ENCODE results near the gene PTPRK.

Gene PTPRK

DNA sequence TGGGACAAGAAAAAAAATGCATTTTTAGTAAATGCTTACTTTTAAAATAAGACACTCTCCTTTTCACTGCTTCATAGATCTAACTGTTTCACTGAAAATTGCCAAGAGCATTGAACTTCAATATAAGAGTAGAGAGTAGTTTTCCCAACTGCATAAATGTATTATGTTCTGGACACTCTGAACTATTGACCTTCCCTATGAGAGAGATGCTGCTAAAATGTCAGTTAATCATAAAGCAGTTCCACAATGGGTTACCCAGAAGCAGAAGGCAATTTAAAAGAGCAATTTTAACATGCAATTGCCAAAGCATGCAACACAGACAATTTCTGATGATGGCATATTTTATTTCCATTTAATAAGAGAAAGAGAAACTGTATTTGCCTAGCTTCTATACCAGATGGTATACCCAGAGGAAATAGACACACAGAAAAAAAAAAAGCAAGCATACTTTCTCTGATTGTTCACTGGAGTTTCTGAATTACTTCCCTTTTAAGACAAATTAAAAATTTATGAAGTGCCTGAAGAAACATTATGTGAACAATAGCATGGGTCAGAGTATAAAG, 340.4 kb downstream of the PTPRK start:
- no peak overlapping the region for H3K4me3 ChIP-seq (ENCODE audit: low read depth, low read length)
- peaks cover 5% of the 10 kb centered on the region for H3K4me1 ChIP-seq (ENCODE audit: control insufficient read depth, insufficient read depth, low read length)
- no peaks in the 10 kb centered on the region for H3K9me3 ChIP-seq (ENCODE audit: control insufficient read depth, insufficient read depth, low read length)
- H3K9ac ChIP-seq (ENCODE audit: low read depth, low read length): no peak overlapping the region
- peaks cover 12% of the 10 kb centered on the region for H3K36me3 ChIP-seq (ENCODE audit: control insufficient read depth, insufficient read depth, low read length)
- H3K27me3 ChIP-seq (ENCODE audit: control insufficient read depth, insufficient read depth, low read length): no peaks in the 10 kb centered on the region
- no peak overlapping the region for H3K27ac ChIP-seq (ENCODE audit: low read depth, low read length)

GRCh38 chr6:128174724-128175123, 345.7 kb downstream of the PTPRK start:
- Histone ChIP-seq H3K36me3 (ENCODE audit: control insufficient read depth, insufficient read depth, low read length) (no peaks in the 10 kb centered on the region), H3K4me3 (ENCODE audit: low read depth, low read length) (no peak overlapping the region), H3K9ac (ENCODE audit: low read depth, low read length) (no peak overlapping the region), H3K4me1 (ENCODE audit: control insufficient read depth, insufficient read depth, low read length) (peaks cover 5% of the 10 kb centered on the region), H3K9me3 (ENCODE audit: control insufficient read depth, insufficient read depth, low read length) (no peaks in the 10 kb centered on the region), H3K27me3 (ENCODE audit: control insufficient read depth, insufficient read depth, low read length) (no peaks in the 10 kb centered on the region), H3K27ac (ENCODE audit: low read depth, low read length) (no peak overlapping the region)

DNA sequence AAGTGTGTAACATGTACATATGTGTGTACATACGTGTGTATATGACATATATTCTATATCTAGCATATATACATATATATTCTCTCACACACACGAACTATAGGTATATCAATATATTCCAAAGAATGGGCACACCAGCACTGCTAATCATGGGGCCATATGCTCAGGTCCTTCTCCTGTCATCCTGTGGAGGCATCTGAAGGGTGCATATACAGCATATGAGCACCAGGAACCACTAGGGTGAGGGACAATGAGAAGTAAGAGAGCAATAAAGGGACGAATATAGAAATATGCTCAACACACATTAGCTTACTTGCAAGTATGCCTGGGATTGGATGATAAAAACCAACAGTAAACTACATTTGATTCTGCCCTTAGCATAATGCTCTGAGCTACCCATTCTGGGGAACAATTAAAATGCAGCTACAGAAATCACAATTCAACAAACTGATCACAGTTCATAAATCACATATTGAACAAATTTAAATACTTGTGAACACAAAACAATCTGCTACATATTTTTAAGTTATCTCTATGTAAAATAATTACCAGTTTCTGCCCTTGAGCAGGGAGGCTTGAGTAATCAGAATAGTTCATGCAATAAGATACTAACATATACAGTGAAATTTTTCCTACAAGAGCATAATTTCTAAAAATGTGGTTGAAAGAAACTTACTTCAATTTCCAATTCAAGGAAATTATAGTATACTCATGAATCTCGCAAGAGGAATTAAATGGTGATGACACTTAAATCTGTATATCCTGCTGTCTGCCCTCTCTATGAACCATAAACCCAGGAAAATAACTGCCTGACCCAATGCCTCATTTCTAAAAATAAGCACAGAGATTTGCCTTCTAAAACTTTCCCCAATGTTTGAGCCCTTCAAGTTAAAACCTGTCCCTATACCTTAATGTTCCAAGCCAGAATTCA, 347.4 kb downstream of the PTPRK start:
- H3K4me1 ChIP-seq (ENCODE audit: control insufficient read depth, insufficient read depth, low read length): peaks cover 5% of the 10 kb centered on the region
- no peak overlapping the region for H3K27ac ChIP-seq (ENCODE audit: low read depth, low read length)
- H3K9me3 ChIP-seq (ENCODE audit: control insufficient read depth, insufficient read depth, low read length): no peaks in the 10 kb centered on the region
- H3K9ac ChIP-seq (ENCODE audit: low read depth, low read length): no peak overlapping the region
- H3K27me3 ChIP-seq (ENCODE audit: control insufficient read depth, insufficient read depth, low read length): no peaks in the 10 kb centered on the region
- no peak overlapping the region for H3K4me3 ChIP-seq (ENCODE audit: low read depth, low read length)
- H3K36me3 ChIP-seq (ENCODE audit: control insufficient read depth, insufficient read depth, low read length): no peaks in the 10 kb centered on the region

DNA sequence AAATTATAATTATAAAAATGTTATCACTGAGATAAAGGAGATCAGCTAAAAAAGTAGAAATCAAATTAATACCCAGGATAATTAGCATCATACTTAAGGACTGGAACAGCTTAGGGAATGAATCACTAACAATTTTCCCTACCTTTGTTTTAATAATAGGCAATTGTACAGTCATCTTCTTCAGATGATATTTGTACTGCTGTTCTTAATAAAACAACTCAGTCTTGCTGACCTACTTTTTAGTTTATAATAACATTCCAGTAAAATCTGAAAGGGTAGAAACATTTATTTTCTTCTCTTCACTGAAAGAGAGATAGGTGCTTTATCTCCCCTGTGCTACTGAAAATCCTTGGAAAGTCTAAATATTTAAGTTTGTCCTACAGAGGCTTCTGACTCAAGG, 348.3 kb downstream of the PTPRK start:
- H3K36me3 ChIP-seq (ENCODE audit: control insufficient read depth, insufficient read depth, low read length): no peaks in the 10 kb centered on the region
- no peak overlapping the region for H3K9ac ChIP-seq (ENCODE audit: low read depth, low read length)
- H3K27me3 ChIP-seq (ENCODE audit: control insufficient read depth, insufficient read depth, low read length): no peaks in the 10 kb centered on the region
- peaks cover under 1% of the 10 kb centered on the region; the same call in 1 of the 2 replicates for H3K4me1 ChIP-seq (ENCODE audit: control insufficient read depth, insufficient read depth, low read length)
- H3K9me3 ChIP-seq (ENCODE audit: control insufficient read depth, insufficient read depth, low read length): no peaks in the 10 kb centered on the region
- no peak overlapping the region for H3K4me3 ChIP-seq (ENCODE audit: low read depth, low read length)
- no peak overlapping the region for H3K27ac ChIP-seq (ENCODE audit: low read depth, low read length)

DNA sequence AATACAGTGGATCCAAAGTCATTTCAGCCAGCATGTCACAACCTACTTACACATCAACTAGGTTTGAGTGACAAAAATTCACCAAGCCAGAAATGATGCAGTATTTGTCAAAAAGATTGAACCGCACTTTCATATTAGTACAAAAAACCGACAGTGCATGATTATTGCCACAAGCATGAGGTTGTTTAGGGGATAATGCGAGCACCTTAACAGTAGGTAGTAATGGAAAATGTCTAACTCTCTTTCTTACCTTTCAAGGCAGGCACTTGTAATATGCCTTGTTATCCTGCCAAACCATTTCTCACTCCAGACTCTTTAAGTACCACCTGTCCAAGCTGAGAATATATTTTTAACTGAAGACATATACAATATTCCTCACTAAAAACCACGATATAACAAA, 349.2 kb downstream of the PTPRK start:
- H3K36me3 ChIP-seq (ENCODE audit: control insufficient read depth, insufficient read depth, low read length): no peaks in the 10 kb centered on the region
- H3K27me3 ChIP-seq (ENCODE audit: control insufficient read depth, insufficient read depth, low read length): no peaks in the 10 kb centered on the region
- no peak overlapping the region for H3K4me3 ChIP-seq (ENCODE audit: low read depth, low read length)
- H3K9ac ChIP-seq (ENCODE audit: low read depth, low read length): no peak overlapping the region
- no peaks in the 10 kb centered on the region for H3K4me1 ChIP-seq (ENCODE audit: control insufficient read depth, insufficient read depth, low read length)
- H3K27ac ChIP-seq (ENCODE audit: low read depth, low read length): no peak overlapping the region
- no peaks in the 10 kb centered on the region for H3K9me3 ChIP-seq (ENCODE audit: control insufficient read depth, insufficient read depth, low read length)

DNA sequence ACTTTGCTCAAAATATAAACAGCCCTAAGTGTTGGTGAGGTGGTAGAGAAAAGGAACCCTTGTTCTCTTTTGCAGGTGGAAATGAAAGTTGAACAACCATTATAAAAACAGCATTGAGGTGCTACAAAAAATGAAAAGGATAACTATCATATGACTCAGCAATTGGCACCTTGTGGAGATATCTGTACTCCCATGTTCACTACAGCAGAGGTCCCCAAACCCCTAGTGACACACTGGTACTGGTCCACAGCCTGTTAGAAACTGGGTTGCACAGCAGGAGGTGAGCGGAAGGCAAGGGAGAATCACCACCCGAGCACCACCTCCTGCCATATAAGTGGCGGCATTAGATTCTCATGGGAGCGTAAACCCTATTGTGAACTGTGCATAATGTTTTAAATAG, 352.2 kb downstream of the PTPRK start:
- no peak overlapping the region for H3K27ac ChIP-seq (ENCODE audit: low read depth, low read length)
- no peaks in the 10 kb centered on the region for H3K27me3 ChIP-seq (ENCODE audit: control insufficient read depth, insufficient read depth, low read length)
- H3K9me3 ChIP-seq (ENCODE audit: control insufficient read depth, insufficient read depth, low read length): no peaks in the 10 kb centered on the region
- H3K9ac ChIP-seq (ENCODE audit: low read depth, low read length): no peak overlapping the region
- H3K4me3 ChIP-seq (ENCODE audit: low read depth, low read length): no peak overlapping the region
- H3K4me1 ChIP-seq (ENCODE audit: control insufficient read depth, insufficient read depth, low read length): no peaks in the 10 kb centered on the region
- no peaks in the 10 kb centered on the region for H3K36me3 ChIP-seq (ENCODE audit: control insufficient read depth, insufficient read depth, low read length)

- H3K4me1 ChIP-seq (ENCODE audit: control insufficient read depth, insufficient read depth, low read length): 0 out of 2 replicates have a peak, but pooled peaks cover under 1% of the 10 kb centered on the region
- no peak overlapping the region for H3K27ac ChIP-seq (ENCODE audit: low read depth, low read length)
- H3K36me3 ChIP-seq (ENCODE audit: control insufficient read depth, insufficient read depth, low read length): no peaks in the 10 kb centered on the region
- no peak overlapping the region for H3K4me3 ChIP-seq (ENCODE audit: low read depth, low read length)
- H3K9ac ChIP-seq (ENCODE audit: low read depth, low read length): no peak overlapping the region
- no peaks in the 10 kb centered on the region for H3K27me3 ChIP-seq (ENCODE audit: control insufficient read depth, insufficient read depth, low read length)
- H3K9me3 ChIP-seq (ENCODE audit: control insufficient read depth, insufficient read depth, low read length): no peaks in the 10 kb centered on the region
Observed at GRCh38 chr6:128167552-128167951, 352.8 kb downstream of the PTPRK start.

GRCh38 chr6:128164254-128164653, 356.1 kb downstream of the PTPRK start:
- Histone ChIP-seq H3K4me3 (ENCODE audit: low read depth, low read length) (no peak overlapping the region), H3K9ac (ENCODE audit: low read depth, low read length) (no peak overlapping the region), H3K36me3 (ENCODE audit: control insufficient read depth, insufficient read depth, low read length) (no peaks in the 10 kb centered on the region), H3K9me3 (ENCODE audit: control insufficient read depth, insufficient read depth, low read length) (no peaks in the 10 kb centered on the region), H3K27me3 (ENCODE audit: control insufficient read depth, insufficient read depth, low read length) (no peaks in the 10 kb centered on the region), H3K4me1 (ENCODE audit: control insufficient read depth, insufficient read depth, low read length) (peaks cover 9% of the 10 kb centered on the region; the same call in 1 of the 2 replicates), H3K27ac (ENCODE audit: low read depth, low read length) (no peak overlapping the region)

GRCh38 chr6:128162423-128162822, 358.0 kb downstream of the PTPRK start:
- Histone ChIP-seq H3K9me3 (ENCODE audit: control insufficient read depth, insufficient read depth, low read length) (no peaks in the 10 kb centered on the region), H3K27ac (ENCODE audit: low read depth, low read length) (no peak overlapping the region), H3K4me1 (ENCODE audit: control insufficient read depth, insufficient read depth, low read length) (peaks cover 9% of the 10 kb centered on the region; the same call in 1 of the 2 replicates), H3K4me3 (ENCODE audit: low read depth, low read length) (no peak overlapping the region), H3K9ac (ENCODE audit: low read depth, low read length) (no peak overlapping the region), H3K36me3 (ENCODE audit: control insufficient read depth, insufficient read depth, low read length) (no peaks in the 10 kb centered on the region), H3K27me3 (ENCODE audit: control insufficient read depth, insufficient read depth, low read length) (no peaks in the 10 kb centered on the region)

DNA sequence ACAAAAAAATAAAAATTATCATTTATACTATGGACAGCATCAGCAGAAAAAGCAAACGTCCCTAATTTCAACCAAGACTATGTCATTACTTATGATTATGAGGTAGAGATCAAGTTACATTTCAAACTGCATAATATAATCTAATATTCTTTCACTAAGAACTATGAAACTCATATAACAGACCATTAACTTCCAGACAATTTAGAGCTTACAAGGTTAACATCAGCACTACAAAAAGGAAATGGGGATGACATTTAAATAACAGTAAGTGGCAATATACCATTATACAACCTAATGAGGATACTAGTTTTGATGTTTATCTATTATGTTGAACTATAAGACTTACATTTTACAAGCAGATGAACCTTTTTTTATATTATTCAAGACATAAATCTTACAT, 358.6 kb downstream of the PTPRK start:
- Histone ChIP-seq H3K4me1 (ENCODE audit: control insufficient read depth, insufficient read depth, low read length) (peaks cover 9% of the 10 kb centered on the region; the same call in 1 of the 2 replicates), H3K9ac (ENCODE audit: low read depth, low read length) (no peak overlapping the region), H3K9me3 (ENCODE audit: control insufficient read depth, insufficient read depth, low read length) (no peaks in the 10 kb centered on the region), H3K27me3 (ENCODE audit: control insufficient read depth, insufficient read depth, low read length) (no peaks in the 10 kb centered on the region), H3K36me3 (ENCODE audit: control insufficient read depth, insufficient read depth, low read length) (no peaks in the 10 kb centered on the region), H3K27ac (ENCODE audit: low read depth, low read length) (no peak overlapping the region), H3K4me3 (ENCODE audit: low read depth, low read length) (no peak overlapping the region)

DNA sequence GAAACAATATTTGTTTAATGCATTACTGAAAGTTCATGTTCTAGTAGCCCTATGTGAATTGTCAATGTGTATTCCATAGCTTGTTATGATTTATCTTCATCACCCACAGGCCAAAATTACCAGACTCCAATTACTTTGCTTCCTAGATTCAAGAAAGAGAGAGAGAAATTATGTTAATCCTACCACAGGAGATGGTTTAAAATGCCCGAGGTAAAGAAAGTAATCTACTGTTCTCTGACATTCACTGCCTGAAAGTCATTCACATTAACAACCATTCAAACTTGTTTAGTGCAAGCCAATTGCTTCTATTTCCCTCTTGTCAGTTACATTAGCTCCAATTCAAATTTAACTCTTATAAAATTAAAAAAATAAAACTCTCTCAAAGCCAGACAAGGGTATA, 359.1 kb downstream of the PTPRK start:
- Histone ChIP-seq H3K36me3 (ENCODE audit: control insufficient read depth, insufficient read depth, low read length) (no peaks in the 10 kb centered on the region), H3K4me1 (ENCODE audit: control insufficient read depth, insufficient read depth, low read length) (peaks cover 9% of the 10 kb centered on the region; the same call in 1 of the 2 replicates)

More for the DNA sequence above, 359.1 kb downstream of the PTPRK start:
- Histone ChIP-seq H3K27me3 (ENCODE audit: control insufficient read depth, insufficient read depth, low read length) (no peaks in the 10 kb centered on the region), H3K9me3 (ENCODE audit: control insufficient read depth, insufficient read depth, low read length) (no peaks in the 10 kb centered on the region), H3K27ac (ENCODE audit: low read depth, low read length) (no peak overlapping the region), H3K9ac (ENCODE audit: low read depth, low read length) (no peak overlapping the region), H3K4me3 (ENCODE audit: low read depth, low read length) (no peak overlapping the region)
